ENCODE results near the gene HES7. TPM values are rescaled to one million over a fixed set of nuclear protein-coding genes. Genes with fewer than 3 reads are reported as not detected.

The HES7 gene
- total RNA-seq, 4 donors from 2014 or later = 1.4 TPM; not detected in 3

- TF ChIP-seq CTCF (IDR thresholded peaks at IDR 0.05) = no peak
- no peak for TF ChIP-seq EP300 (IDR thresholded peaks at IDR 0.05)
- no peak for TF ChIP-seq POLR2AphosphoS5 (IDR thresholded peaks at IDR 0.05)
- TF ChIP-seq POLR2A (IDR thresholded peaks at IDR 0.05; ENCODE audit: low read depth) = no peak
- H3K36me3 ChIP-seq = no peaks in the 10 kb centered on the region
- WGBS = 6% methylated on average over 19 of the region's 24 CpGs
- H3K9me3 ChIP-seq = no peaks in the 10 kb centered on the region
- peaks cover 65 to 80% (median 79%) of the 10 kb centered on the region in 4 donors for H3K4me1 ChIP-seq
- peak overlapping the region; percentile 46 to 79 (median 64) for H3K4me3 ChIP-seq
- H3K27ac ChIP-seq (replicated peaks in 1 of 4) = no peak overlapping the region
- H3K27me3 ChIP-seq = peaks cover 10 to 70% (median 39%) of the 10 kb centered on the region in 4 donors
- no peak for DNase-seq (ENCODE audit: extremely low spot score)
- intact Hi-C loops (cut with DNase I) = no loop called here
These were observed 646 bp upstream of the HES7 start for GRCh38 chr17:8124350-8125153.

DNA sequence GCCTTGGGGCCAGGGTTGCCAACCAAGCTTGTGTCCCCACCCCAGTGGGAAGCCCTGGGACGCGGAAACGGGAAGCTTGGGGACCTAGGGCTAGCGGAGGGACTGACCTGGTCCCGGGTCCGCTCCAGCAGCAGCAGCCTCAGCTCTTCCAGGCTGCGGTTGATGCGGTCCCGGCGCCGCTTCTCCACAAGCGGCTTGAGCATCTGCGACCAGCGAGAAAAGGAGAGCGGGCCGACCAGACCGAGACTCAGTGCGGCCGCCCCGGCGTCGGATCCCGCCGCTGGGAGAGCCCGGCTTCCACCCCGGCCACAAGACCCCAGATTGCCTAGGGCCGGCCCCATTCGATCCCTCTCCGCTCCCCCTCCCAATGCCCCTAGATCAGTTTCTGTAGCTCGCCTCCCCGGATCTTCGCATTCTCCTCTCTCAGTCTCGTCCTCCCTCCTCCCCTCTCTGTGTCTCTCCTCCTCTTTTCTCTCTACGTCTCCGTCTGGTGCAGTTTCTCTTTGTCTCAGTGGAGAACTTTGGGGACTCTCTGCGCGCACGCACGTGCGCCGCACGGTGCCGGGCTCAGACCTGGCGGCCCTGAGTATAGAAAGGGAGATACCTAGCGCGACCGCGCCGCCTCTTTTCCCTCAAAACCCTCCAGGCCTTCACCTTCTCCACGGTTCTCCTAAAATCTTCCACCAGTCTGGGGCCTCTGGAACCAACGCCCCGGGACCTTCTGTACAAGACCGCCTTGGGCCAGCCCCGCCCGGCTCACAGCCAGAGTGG, 797 bp downstream of the HES7 start:
- TF ChIP-seq CTCF (IDR thresholded peaks at IDR 0.05) (no peak), POLR2A (IDR thresholded peaks at IDR 0.05; ENCODE audit: low read depth) (no peak), EP300 (IDR thresholded peaks at IDR 0.05) (no peak)
- Histone ChIP-seq H3K27ac (replicated peaks in 1 of 4) (peak overlapping the region in 3 of 4 donors; percentile 21 to 57 (median 33)), H3K36me3 (no peaks in the 10 kb centered on the region), H3K4me1 (peaks cover 73 to 91% (median 87%) of the 10 kb centered on the region in 4 donors), H3K4me3 (peak overlapping the region; percentile 46 to 79 (median 58)), H3K27me3 (peaks cover 10 to 55% (median 39%) of the 10 kb centered on the region in 4 donors), H3K9me3 (no peaks in the 10 kb centered on the region)
- WGBS = under 1% methylated on average over 39 of the region's 55 CpGs
- no peak for DNase-seq (ENCODE audit: extremely low spot score)
- intact Hi-C loops (cut with DNase I) = no loop called here

DNA sequence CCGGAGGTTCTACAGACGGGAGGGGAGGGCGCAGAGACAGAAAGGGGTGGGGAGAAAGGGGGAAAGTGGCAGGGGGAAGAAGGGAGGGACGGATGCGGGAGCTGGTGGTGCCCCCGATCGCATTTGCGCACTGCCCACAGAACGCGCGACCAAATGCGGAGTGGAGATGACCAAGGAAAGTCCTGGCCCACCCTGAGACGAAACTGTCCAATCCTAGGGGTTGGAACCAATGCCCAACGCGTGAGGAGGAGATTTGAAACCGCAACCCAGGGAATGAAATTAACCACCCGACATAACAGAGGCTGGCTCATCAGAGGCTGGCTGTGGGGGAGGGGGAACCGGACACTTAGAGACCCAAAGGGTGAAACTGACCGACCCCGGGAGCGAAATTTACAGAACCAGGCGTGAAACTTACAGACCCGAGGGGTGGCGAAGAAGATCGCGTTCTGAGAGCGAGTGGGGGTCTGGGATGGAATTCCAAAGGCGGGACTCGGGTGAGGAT, 1.4 kb downstream of the HES7 start:
- H3K4me1 ChIP-seq = peaks cover 79 to 94% (median 91%) of the 10 kb centered on the region in 4 donors
- 2% methylated on average over 24 of the region's 29 CpGs for WGBS
- no peak for DNase-seq (ENCODE audit: extremely low spot score)
- no peaks in the 10 kb centered on the region for H3K9me3 ChIP-seq
- TF ChIP-seq POLR2AphosphoS5 (IDR thresholded peaks at IDR 0.05) (no peak), POLR2A (IDR thresholded peaks at IDR 0.05; ENCODE audit: low read depth) (no peak), EP300 (IDR thresholded peaks at IDR 0.05) (no peak), CTCF (IDR thresholded peaks at IDR 0.05) (no peak)
- intact Hi-C loops (cut with DNase I) = no loop called here
- H3K4me3 ChIP-seq = peak overlapping the region; percentile 46 to 79 (median 58)
- peak overlapping the region; percentile 8 to 57 (median 34) for H3K27ac ChIP-seq (replicated peaks in 1 of 4)
- no peaks in the 10 kb centered on the region for H3K36me3 ChIP-seq
- H3K27me3 ChIP-seq = peaks cover 10 to 52% (median 40%) of the 10 kb centered on the region in 4 donors

DNA sequence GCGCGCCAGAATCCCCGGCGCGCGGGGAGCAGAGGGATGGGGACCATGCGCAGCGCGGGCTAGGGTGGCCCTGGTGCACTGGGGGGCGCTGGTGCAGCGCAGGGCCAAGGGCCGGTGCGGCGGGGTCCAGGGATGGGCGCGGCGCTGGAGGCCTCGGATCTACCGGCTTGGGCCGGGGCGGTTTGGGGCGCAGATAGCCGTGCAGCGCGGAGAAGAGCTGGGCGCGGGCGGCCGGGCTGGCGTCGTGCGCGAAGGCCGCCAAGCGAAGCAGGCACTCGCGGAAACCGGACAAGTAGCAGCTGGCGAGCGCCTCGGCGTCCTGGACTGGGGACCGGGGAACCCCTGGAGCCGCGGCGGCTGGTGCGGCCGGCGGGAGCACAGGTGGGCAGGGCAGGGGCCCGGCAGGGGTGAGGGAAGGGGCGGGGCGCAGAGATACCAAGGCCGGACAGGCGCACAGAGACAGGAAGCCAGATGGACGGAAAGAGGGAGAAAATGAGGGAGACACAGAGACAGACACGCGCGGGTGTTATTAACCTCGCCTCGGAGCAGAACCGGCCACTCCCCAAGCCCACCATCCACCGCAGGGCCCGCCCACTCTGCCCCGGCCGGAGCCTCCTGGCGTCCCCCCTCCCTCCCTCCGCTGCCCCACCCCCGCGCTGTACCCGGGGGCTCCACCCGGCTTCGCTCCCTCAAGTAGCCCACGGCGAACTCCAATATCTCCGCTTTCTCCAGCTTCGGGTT, 2.1 kb downstream of the HES7 start:
- Histone ChIP-seq H3K36me3 (no peaks in the 10 kb centered on the region), H3K4me1 (peaks cover 74 to 91% (median 88%) of the 10 kb centered on the region in 4 donors), H3K27ac (replicated peaks in 1 of 4) (peak overlapping the region; percentile 8 to 63 (median 52)), H3K9me3 (no peaks in the 10 kb centered on the region), H3K4me3 (peak overlapping the region; percentile 46 to 79 (median 58)), H3K27me3 (peaks cover 10 to 58% (median 46%) of the 10 kb centered on the region in 4 donors)
- 0% methylated on average over 2 of the region's 76 CpGs for WGBS
- intact Hi-C loops (cut with DNase I) = loop anchor here (2.0 kb wide), 1 partner anchor 65 kb away; no protein-coding TSS in a partner anchor
- DNase-seq (ENCODE audit: extremely low spot score) = no peak
- peak; percentile 26 to 40 (median 30) for TF ChIP-seq CTCF (IDR thresholded peaks at IDR 0.05)
- TF ChIP-seq POLR2A (IDR thresholded peaks at IDR 0.05; ENCODE audit: low read depth) = no peak

Data from esophagus muscularis mucosa (tissue), 4 donors.